Hepatocyte (in vitro differentiated cells): ENCODE results near the gene PSMB7. TPM values are rescaled to one million over a fixed set of nuclear protein-coding genes. Genes with fewer than 3 reads are reported as not detected.

Experiments used
- DNase-seq: peaks from one replicate; pipeline ENCODE4 v3.0.0-alpha.2; 2016; ENCODE audit warnings: low spot score
- H2AFZ ChIP-seq: fragments of 200-600 bp; sonication (generic); 2 replicates; pipeline ENCODE4 v1.6.0; 2016; ENCODE audit warnings: antibody characterized with exemption, mild to moderate bottlenecking
- H3K27ac ChIP-seq: fragments of 200-600 bp; sonication (generic); 2 replicates; pipeline ENCODE4 v1.5.1; 2016; ENCODE audit warnings: mild to moderate bottlenecking
- H3K27me3 ChIP-seq: fragments of 200-600 bp; sonication (generic); 2 replicates; pipeline ENCODE4 v1.6.1; 2016
- H3K36me3 ChIP-seq: fragments of 200-600 bp; sonication (generic); replicated peaks from 2 replicates; pipeline ENCODE4 v1.5.1; 2016; ENCODE audit warnings: low read depth; ENCODE audit not compliant: insufficient read depth
- H3K4me1 ChIP-seq: fragments of 200-600 bp; sonication (generic); 2 replicates; pipeline ENCODE4 v1.5.1; 2016; ENCODE audit warnings: mild to moderate bottlenecking, moderate library complexity; ENCODE audit not compliant: insufficient read depth
- H3K4me2 ChIP-seq: fragments of 200-600 bp; sonication (generic); 2 replicates; pipeline ENCODE4 v1.6.0; 2016
- H3K4me3 ChIP-seq: fragments of 200-600 bp; sonication (generic); 2 replicates; pipeline ENCODE4 v1.5.1; 2016; ENCODE audit warnings: mild to moderate bottlenecking
- H3K79me2 ChIP-seq: fragments of 200-600 bp; sonication (generic); 2 replicates; pipeline ENCODE4 v1.6.0; 2017; ENCODE audit warnings: mild to moderate bottlenecking
- H3K9me2 ChIP-seq: fragments of 200-600 bp; sonication (generic); replicated peaks from 2 replicates; pipeline ENCODE4 v1.6.0; 2017; ENCODE audit warnings: mild to moderate bottlenecking; ENCODE audit not compliant: insufficient read depth
- H3K9me3 ChIP-seq: fragments of 200-600 bp; sonication (generic); 2 replicates; pipeline ENCODE4 v1.5.1; 2016; ENCODE audit warnings: low read depth, mild to moderate bottlenecking
- H4K20me1 ChIP-seq: fragments of 200-600 bp; sonication (generic); 2 replicates; pipeline ENCODE4 v1.6.0; 2016; ENCODE audit warnings: mild to moderate bottlenecking; ENCODE audit not compliant: insufficient read depth, poor library complexity, severe bottlenecking
- EZH2 ChIP-seq: fragments of 200-600 bp; sonication (generic); IDR thresholded peaks from 2 replicates; pipeline ENCODE4 v1.6.1; 2016; ENCODE audit warnings: antibody characterized with exemption, mild to moderate bottlenecking, borderline replicate concordance
- EZH2phosphoT487 ChIP-seq: fragments of 200-600 bp; sonication (generic); IDR thresholded peaks from one replicate; pipeline ENCODE4 v1.6.1; 2018; ENCODE audit warnings: antibody characterized with exemption, mild to moderate bottlenecking, low read depth, moderate library complexity; ENCODE audit not compliant: unreplicated experiment, severe bottlenecking
- WGBS: methylation state at CpG from one replicate; pipeline ENCODE4 v1.1.6; 2016; ENCODE audit warnings: low lambda C conversion rate; ENCODE audit errors: missing lambda C conversion rate; 5-methylcytosine and 5-hydroxymethylcytosine counted together
- polyA plus RNA-seq: library from polyadenylated mRNA; unstranded; fragments of >200 nt; fragmentation: Nextera tagmentation; extraction: Ambion mirVana; gene quantifications from 2 replicates; pipeline ENCODE4 v1.2.1, GENCODE V29; 2016
- total RNA-seq: library from RNA; depleted of rRNA; stranded (reverse); fragments of >200 nt; gene quantifications from 2 replicates; pipeline ENCODE4 v1.2.3, GENCODE V29; 2014
- TF ChIP-seq, protein P1 (sequence below): fragments of 200-600 bp; sonication (generic); IDR thresholded peaks from 2 replicates; pipeline ENCODE4 v1.5.1; 2016; ENCODE audit warnings: antibody characterized with exemption, mild to moderate bottlenecking; ENCODE audit not compliant: poor library complexity

PSMB7 gene
- total and polyA plus RNA-seq, 2 experiments from 2014 or later, result 189 to 197 TPM

DNA sequence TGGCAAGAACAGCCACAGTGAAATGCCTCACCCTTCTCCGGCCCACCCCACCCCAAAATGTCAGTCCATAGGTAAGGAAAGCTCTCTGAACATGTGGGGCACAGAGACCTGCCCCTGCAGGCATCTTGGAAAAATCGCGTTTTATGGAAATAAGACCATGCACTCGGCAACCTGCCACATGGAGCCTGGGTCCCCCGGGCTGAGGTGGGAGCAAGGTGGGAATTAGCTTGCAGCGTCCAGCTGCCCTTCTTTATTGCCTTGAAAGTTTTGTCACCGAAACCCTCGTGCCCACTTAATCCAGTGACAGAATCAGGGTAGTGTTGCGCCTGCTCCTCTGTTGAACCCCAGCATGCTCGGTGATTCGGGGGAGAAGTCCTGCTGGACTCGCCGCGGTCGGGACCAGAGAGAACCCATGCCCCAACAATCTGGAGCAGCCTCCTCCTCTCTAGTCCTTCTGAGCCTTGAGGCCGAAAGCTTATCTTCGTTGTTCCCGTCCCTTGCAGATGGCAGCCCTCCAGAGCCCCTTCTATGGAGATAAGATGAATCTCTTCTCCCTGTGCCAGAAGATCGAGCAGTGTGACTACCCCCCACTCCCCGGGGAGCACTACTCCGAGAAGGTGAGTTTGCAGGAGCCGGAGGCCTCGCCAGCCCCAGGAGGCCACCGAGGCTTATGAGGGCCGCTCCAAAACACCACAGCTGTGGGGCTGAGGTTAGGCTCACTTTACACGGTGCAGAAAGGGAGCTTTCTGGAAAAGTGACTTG, 67.9 kb downstream of the PSMB7 start:
- no peak for DNase-seq
- H3K27me3 ChIP-seq, result no peaks in the 10 kb centered on the region
- H3K36me3 ChIP-seq, result no peaks in the 10 kb centered on the region
- no peak overlapping the region for H3K4me2 ChIP-seq
- H3K4me1 ChIP-seq, result no peaks in the 10 kb centered on the region
- H3K27ac ChIP-seq, result no peak overlapping the region
- H4K20me1 ChIP-seq, result peaks cover 2% of the 10 kb centered on the region
- H3K79me2 ChIP-seq, result no peaks in the 10 kb centered on the region
- no peaks in the 10 kb centered on the region for H3K9me3 ChIP-seq
- no peak overlapping the region for H2AFZ ChIP-seq
- H3K4me3 ChIP-seq, result no peak overlapping the region
- WGBS, result 90% methylated on average over 26 of the region's 26 CpGs
- TF ChIP-seq EZH2phosphoT487 (no peak), EZH2 (no peak)
- TF ChIP-seq, protein P1, sequence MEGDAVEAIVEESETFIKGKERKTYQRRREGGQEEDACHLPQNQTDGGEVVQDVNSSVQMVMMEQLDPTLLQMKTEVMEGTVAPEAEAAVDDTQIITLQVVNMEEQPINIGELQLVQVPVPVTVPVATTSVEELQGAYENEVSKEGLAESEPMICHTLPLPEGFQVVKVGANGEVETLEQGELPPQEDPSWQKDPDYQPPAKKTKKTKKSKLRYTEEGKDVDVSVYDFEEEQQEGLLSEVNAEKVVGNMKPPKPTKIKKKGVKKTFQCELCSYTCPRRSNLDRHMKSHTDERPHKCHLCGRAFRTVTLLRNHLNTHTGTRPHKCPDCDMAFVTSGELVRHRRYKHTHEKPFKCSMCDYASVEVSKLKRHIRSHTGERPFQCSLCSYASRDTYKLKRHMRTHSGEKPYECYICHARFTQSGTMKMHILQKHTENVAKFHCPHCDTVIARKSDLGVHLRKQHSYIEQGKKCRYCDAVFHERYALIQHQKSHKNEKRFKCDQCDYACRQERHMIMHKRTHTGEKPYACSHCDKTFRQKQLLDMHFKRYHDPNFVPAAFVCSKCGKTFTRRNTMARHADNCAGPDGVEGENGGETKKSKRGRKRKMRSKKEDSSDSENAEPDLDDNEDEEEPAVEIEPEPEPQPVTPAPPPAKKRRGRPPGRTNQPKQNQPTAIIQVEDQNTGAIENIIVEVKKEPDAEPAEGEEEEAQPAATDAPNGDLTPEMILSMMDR, result no peak
- no peaks in the 10 kb centered on the region for H3K9me2 ChIP-seq

DNA sequence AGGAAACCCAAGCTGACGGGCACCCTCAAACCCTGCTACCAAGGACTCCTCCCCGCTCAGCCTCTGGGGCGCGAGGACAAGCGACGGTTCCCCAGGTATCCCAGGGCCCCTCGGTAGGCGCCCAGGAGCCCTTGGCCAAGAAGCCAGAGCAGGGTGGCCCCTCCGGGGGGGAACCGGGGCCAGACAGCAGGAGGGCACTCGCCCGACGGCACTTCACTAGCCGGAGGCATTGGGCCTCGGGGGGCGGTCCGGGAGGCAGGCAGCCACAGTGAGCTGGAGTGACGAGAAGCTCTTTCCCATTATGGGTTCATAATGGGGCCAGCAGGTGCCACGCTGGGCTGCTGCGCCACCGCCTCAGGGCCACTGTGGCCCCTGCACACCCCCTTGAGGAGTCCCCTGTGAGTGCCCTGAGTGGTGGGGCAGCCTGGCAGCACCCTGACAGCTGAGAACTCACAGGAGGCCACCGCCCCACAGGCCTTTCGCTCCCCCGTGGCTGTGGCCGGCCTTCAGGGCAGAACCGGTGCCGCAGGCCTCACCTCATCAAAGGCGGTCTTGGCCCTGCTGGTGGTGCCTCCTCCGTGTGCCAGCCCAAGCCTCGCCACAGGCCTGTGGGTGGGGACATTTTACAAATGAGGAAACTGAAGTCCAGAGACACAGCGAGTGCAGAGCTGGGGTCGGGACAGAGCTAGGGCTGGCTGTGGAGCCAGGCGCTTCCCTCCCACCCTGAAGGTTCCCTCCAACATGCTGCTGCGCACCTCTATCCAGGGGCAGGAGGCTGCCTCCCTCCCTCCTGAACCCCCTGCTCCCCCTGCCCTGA, 68.7 kb downstream of the PSMB7 start:
- Histone ChIP-seq H3K9me3 (no peaks in the 10 kb centered on the region), H3K9me2 (no peaks in the 10 kb centered on the region), H3K27me3 (no peaks in the 10 kb centered on the region), H3K4me2 (no peak overlapping the region), H3K36me3 (no peaks in the 10 kb centered on the region), H2AFZ (no peak overlapping the region), H3K4me1 (no peaks in the 10 kb centered on the region), H3K4me3 (no peak overlapping the region), H3K27ac (no peak overlapping the region), H3K79me2 (no peaks in the 10 kb centered on the region), H4K20me1 (no peaks in the 10 kb centered on the region)
- TF ChIP-seq, protein P1, result no peak
- TF ChIP-seq EZH2 (no peak), EZH2phosphoT487 (no peak)
- 92% methylated on average over 32 of the region's 34 CpGs for WGBS
- no peak for DNase-seq

DNA sequence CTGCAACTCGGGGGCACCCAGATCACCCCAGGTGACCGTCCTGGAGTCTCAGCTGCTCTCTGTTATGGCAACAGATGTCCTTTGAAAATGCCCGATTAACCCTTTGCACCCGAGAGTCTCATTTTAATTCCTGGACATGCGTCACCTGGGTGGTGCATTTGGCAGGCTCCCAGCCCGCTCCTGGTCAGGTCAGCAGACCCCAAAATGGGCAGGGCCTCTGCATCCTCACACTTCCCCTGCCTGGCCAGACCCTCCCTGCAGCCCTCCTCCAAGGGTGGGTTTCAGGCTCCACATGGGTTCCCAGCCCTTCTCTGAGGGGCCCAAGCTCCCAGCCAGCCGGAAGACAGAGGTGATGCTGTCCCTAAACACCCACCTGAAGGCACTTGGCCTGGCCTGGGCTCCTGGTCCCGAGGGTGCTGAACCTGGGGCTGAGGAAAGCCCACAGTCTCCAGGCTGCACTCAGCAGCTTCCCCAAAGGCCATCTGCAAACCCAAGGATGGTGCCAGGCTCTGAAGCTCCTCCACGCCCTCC, 69.4 kb downstream of the PSMB7 start:
- TF ChIP-seq EZH2phosphoT487 (no peak), EZH2 (no peak)
- TF ChIP-seq, protein P1, result no peak
- Histone ChIP-seq H3K27ac (no peak overlapping the region), H3K79me2 (no peaks in the 10 kb centered on the region), H3K9me3 (no peaks in the 10 kb centered on the region), H2AFZ (no peak overlapping the region), H3K27me3 (no peaks in the 10 kb centered on the region), H3K4me1 (no peaks in the 10 kb centered on the region), H3K4me2 (no peak overlapping the region), H3K9me2 (no peaks in the 10 kb centered on the region), H3K4me3 (no peak overlapping the region), H4K20me1 (no peaks in the 10 kb centered on the region), H3K36me3 (no peaks in the 10 kb centered on the region)
- 81% methylated on average over 9 of the region's 9 CpGs for WGBS
- no peak for DNase-seq
